Effector CD4-positive, alpha-beta T cell (primary cell): ENCODE data around the gene CENPE.
"Not testable (repeated sequence)": the region's sequence is repeated elsewhere in the genome, so short reads cannot be mapped to it uniquely, and the experiment has no call there.

Experiments used
- DNase-seq: peaks from one replicate; pipeline ENCODE4 v3.0.0-alpha.2; 2020
- total RNA-seq: gene quantifications from one replicate; lab custom pipeline; 2026; lab: John Stamatoyannopoulos, UW

CENPE gene
- 10.3 reads per million, percentile 32 among the genes with 10 or more reads in this experiment for total RNA-seq

GRCh38 chr4:103198111-103198765, at the start of gene CENPE:
TSS of gene CENPE (minus strand) at chr4:103198343. CDS start at chr4:103198319, 24 bp downstream.
- DNase-seq: peak; percentile 76

GRCh38 chr4:103244251-103244650, 46.1 kb upstream of the CENPE start:
- no peak for DNase-seq

GRCh38 chr4:103230938-103231337, 32.8 kb upstream of the CENPE start:
- DNase-seq: not testable (repeated sequence)

- DNase-seq: not testable (repeated sequence)
These were observed 25.4 kb upstream of the CENPE start for GRCh38 chr4:103223556-103223955.

GRCh38 chr4:103207673-103208072, 9.5 kb upstream of the CENPE start:
- DNase-seq: no peak

- DNase-seq: no peak
These were observed 6.0 kb upstream of the CENPE start for GRCh38 chr4:103204111-103204510.

- no peak for DNase-seq
These were observed 3.6 kb upstream of the CENPE start for GRCh38 chr4:103201724-103202123.

GRCh38 chr4:103201253-103201652, 3.1 kb upstream of the CENPE start:
- no peak for DNase-seq

GRCh38 chr4:103199009-103199408, 866 bp upstream of the CENPE start:
- no peak for DNase-seq

GRCh38 chr4:103197765-103198110, 405 bp downstream of the CENPE start:
- no peak for DNase-seq

- no peak for DNase-seq
These were observed 4.7 kb downstream of the CENPE start for GRCh38 chr4:103193457-103193856.

GRCh38 chr4:103171006-103171405, 27.1 kb downstream of the CENPE start:
- no peak for DNase-seq

- not testable (repeated sequence) for DNase-seq
These were observed 28.4 kb downstream of the CENPE start for GRCh38 chr4:103169750-103170149.

- DNase-seq: no peak
These were observed 29.1 kb downstream of the CENPE start for GRCh38 chr4:103168993-103169392.

- no peak for DNase-seq
These were observed 36.0 kb downstream of the CENPE start for GRCh38 chr4:103162176-103162575.

GRCh38 chr4:103158760-103159159, 39.4 kb downstream of the CENPE start:
- DNase-seq: no peak

- DNase-seq: no peak
These were observed 42.0 kb downstream of the CENPE start for GRCh38 chr4:103156106-103156505.

- DNase-seq: no peak
These were observed 45.8 kb downstream of the CENPE start for GRCh38 chr4:103152381-103152780.

- no peak for DNase-seq
These were observed 47.5 kb downstream of the CENPE start for GRCh38 chr4:103150677-103151076.

GRCh38 chr4:103144926-103145325, 53.2 kb downstream of the CENPE start:
- DNase-seq: no peak

GRCh38 chr4:103137446-103137827, 60.7 kb downstream of the CENPE start:
- no peak for DNase-seq

- no peak for DNase-seq
These were observed 61.3 kb downstream of the CENPE start for GRCh38 chr4:103136671-103137445.

GRCh38 chr4:103129174-103129573, 69.0 kb downstream of the CENPE start:
- DNase-seq: no peak

GRCh38 chr4:103126126-103126525, 72.0 kb downstream of the CENPE start:
- DNase-seq: no peak
